Progenitor cell of endocrine pancreas (in vitro differentiated cells): Measurements from ENCODE around the gene PGS1. TPM values are rescaled to one million over a fixed set of nuclear protein-coding genes. Genes with fewer than 3 reads are reported as not detected.

Source experiments
- DNase-seq: peaks from one replicate; pipeline ENCODE4 v3.0.0; 2021; ENCODE audit warnings: low spot score; ENCODE audit not compliant: unreplicated experiment
- H3K27ac Mint-ChIP-seq: 2 replicates; pipeline ENCODE4 v1.8.0; 2021; ENCODE audit warnings: mild to moderate bottlenecking, moderate library complexity, mixed read lengths
- H3K27me3 Mint-ChIP-seq: 2 replicates; pipeline ENCODE4 v1.8.0; 2021; ENCODE audit warnings: mixed read lengths
- H3K36me3 Mint-ChIP-seq: 2 replicates; pipeline ENCODE4 v1.8.0; 2022; ENCODE audit warnings: mixed read lengths; ENCODE audit not compliant: insufficient read depth
- H3K4me1 Mint-ChIP-seq: 2 replicates; pipeline ENCODE4 v1.8.0; 2021; ENCODE audit warnings: low read depth, mixed read lengths
- H3K4me3 Mint-ChIP-seq: 2 replicates; pipeline ENCODE4 v1.8.0; 2021; ENCODE audit warnings: low read depth, mild to moderate bottlenecking, moderate library complexity, mixed read lengths
- H3K9me3 Mint-ChIP-seq: 2 replicates; pipeline ENCODE4 v1.8.0; 2021; ENCODE audit warnings: low read depth, mixed read lengths
- total RNA-seq: library from RNA; stranded (reverse); gene quantifications from 2 replicates; pipeline ENCODE4 v1.2.1, GENCODE V29; 2021
- TF ChIP-seq, protein P1 (sequence below): fragments of 200-600 bp; sonication (generic); IDR thresholded peaks from one replicate; pipeline ENCODE4 v1.5.0; 2021; ENCODE audit warnings: antibody characterized with exemption, mild to moderate bottlenecking; ENCODE audit not compliant: unreplicated experiment

Gene PGS1
- total RNA-seq, 1 donor from 2014 or later = 66.1 TPM

DNA sequence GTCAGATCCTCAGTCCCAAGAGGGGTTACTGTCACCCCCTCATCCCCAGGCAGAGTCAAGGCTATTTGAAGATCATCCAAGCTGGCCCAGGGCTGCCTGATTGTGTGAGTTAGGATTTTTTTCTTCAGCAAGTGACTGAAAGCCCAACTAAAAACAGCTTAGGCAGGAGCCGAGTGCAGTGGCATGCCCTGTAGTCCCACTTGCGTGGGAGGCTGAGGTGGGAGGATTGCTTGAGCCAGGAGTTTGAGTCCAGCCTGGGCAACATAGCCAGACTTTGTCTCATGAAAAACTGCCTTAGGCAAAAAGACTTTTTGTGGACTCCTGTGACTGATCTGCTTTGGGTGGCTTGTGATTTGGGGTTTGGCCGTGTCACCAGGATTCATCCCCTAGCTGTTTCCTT, 19.9 kb downstream of the PGS1 start:
- no peak for DNase-seq
- no peak overlapping the region for H3K4me3 Mint-ChIP-seq
- no peaks in the 10 kb centered on the region for H3K27me3 Mint-ChIP-seq
- H3K4me1 Mint-ChIP-seq = peaks cover 11% of the 10 kb centered on the region
- TF ChIP-seq, protein P1, sequence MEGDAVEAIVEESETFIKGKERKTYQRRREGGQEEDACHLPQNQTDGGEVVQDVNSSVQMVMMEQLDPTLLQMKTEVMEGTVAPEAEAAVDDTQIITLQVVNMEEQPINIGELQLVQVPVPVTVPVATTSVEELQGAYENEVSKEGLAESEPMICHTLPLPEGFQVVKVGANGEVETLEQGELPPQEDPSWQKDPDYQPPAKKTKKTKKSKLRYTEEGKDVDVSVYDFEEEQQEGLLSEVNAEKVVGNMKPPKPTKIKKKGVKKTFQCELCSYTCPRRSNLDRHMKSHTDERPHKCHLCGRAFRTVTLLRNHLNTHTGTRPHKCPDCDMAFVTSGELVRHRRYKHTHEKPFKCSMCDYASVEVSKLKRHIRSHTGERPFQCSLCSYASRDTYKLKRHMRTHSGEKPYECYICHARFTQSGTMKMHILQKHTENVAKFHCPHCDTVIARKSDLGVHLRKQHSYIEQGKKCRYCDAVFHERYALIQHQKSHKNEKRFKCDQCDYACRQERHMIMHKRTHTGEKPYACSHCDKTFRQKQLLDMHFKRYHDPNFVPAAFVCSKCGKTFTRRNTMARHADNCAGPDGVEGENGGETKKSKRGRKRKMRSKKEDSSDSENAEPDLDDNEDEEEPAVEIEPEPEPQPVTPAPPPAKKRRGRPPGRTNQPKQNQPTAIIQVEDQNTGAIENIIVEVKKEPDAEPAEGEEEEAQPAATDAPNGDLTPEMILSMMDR = no peak
- peaks cover 30% of the 10 kb centered on the region for H3K36me3 Mint-ChIP-seq
- H3K9me3 Mint-ChIP-seq = no peaks in the 10 kb centered on the region
- H3K27ac Mint-ChIP-seq = no peak overlapping the region

DNA sequence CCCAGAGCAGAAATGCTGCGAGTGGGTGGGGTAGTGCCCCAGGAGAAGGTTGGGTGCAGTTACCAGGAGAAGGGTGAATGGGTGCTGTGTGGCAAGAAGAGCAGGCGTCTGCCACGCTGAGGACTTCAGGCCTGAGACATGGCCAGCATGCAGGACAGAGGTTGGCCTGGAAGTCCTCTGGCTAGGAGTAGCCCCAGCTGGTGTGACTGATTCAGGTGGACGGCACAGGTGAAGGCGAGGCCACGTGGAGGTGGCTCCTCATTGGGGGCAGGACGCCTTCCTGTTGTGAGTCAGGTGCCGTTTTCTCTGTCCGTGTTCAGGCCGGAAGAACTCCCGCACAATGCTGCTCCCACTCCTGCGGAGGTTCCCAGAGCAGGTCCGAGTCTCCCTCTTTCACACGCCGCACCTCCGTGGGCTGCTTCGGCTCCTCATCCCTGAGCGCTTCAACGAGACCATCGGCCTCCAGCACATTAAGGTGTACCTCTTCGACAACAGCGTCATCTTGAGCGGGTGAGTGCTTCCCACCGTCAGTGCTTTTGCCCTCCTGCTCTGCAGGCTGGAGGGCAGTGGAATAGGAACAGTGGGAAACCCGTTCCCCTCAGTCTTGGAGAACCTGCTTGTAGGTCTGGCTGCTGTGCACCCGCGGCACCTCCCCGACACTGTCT, 20.7 kb downstream of the PGS1 start:
- DNase-seq = no peak
- Mint-ChIP-seq H3K36me3 (peaks cover 28% of the 10 kb centered on the region), H3K27me3 (no peaks in the 10 kb centered on the region), H3K9me3 (no peaks in the 10 kb centered on the region), H3K4me1 (peaks cover 6% of the 10 kb centered on the region), H3K4me3 (no peak overlapping the region), H3K27ac (no peak overlapping the region)
- TF ChIP-seq, protein P1 = no peak

DNA sequence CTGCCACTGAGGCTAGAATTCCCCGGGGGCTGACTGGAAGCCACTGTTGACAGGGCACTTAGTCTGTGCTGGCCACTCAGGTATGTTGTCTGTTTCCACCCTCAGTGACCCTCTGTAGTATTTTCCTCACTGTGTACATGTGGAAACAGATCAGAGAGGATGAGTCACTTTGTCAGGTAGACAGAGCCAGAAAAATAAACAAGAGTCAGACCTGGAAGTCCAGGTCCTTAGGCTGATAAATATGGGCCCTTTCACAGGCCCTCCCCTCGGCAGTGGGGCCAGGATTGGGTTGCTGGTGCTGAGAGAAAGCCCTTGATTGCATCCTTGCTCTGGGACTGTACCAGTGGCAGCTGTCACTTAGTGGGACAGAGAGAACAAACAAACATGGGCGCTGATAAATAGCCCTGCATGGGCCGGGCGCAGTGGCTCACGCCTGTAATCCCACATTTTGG, 21.3 kb downstream of the PGS1 start:
- DNase-seq = no peak
- Mint-ChIP-seq H3K27ac (no peak overlapping the region), H3K4me1 (peaks cover 3% of the 10 kb centered on the region), H3K4me3 (no peak overlapping the region), H3K36me3 (peaks cover 27% of the 10 kb centered on the region), H3K9me3 (no peaks in the 10 kb centered on the region), H3K27me3 (no peaks in the 10 kb centered on the region)
- TF ChIP-seq, protein P1 = no peak

DNA sequence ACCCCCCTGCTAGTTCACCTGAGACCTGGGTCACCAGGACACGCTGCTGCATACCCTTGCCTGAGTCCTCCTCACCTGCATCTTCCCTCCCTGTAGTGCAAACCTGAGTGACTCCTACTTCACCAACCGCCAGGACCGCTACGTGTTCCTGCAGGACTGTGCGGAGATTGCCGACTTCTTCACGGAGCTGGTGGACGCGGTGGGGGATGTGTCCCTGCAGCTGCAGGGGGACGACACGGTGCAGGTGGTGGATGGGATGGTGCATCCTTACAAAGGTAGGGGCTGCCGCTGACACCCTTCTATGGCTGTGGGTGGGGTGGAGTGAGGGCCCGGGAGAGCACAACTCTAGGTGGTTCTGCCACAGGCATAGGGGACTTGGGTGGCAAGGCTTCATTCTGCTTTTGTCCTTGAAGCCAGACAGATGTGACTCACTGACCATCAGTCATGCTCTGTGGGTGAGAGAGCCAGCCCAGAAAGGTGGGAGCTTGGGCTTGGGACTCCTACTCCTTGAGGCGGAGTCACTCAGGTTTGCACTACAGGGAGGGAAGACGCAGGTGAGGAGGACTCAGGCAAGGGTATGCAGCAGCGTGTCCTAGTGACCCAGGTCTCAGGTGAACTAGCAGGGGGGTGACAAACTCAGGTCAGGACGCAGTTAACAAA, 22.3 kb downstream of the PGS1 start:
- Mint-ChIP-seq H3K27ac (no peak overlapping the region), H3K36me3 (peaks cover 30% of the 10 kb centered on the region)

DNA sequence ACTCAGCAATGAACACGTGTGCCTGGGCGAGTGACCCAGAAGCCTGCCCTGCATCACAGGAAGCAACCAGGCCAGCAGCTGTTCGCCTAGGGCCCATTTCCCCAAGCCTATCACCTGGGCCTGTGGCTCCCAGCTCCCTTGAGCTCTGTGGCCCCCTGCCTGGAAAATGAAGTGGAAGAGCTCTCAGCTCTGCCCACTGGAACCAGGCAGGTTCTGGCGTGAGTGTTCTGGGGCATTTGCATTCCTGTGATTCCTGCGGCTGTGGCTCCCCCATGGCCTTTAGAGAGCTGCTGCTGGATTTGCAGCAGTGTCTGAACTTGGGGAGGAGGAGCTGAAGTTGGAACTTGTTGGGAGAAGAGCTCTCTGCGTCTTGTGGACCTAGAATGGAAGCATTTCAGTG, 22.8 kb downstream of the PGS1 start:
- no peaks in the 10 kb centered on the region for H3K4me1 Mint-ChIP-seq
- H3K4me3 Mint-ChIP-seq = no peak overlapping the region
- H3K27ac Mint-ChIP-seq = no peak overlapping the region
- no peaks in the 10 kb centered on the region for H3K9me3 Mint-ChIP-seq
- TF ChIP-seq, protein P1 = no peak
- DNase-seq = no peak
- H3K27me3 Mint-ChIP-seq = no peaks in the 10 kb centered on the region
- peaks cover 30% of the 10 kb centered on the region for H3K36me3 Mint-ChIP-seq

More for the DNA sequence above, 22.3 kb downstream of the PGS1 start:
- no peak for DNase-seq
- Mint-ChIP-seq H3K4me3 (no peak overlapping the region), H3K4me1 (no peaks in the 10 kb centered on the region), H3K9me3 (no peaks in the 10 kb centered on the region), H3K27me3 (no peaks in the 10 kb centered on the region)
- TF ChIP-seq, protein P1 = no peak
